ENCODE results near the gene CFAP61.
"Not testable (repeated sequence)": the region's sequence is repeated elsewhere in the genome, so short reads cannot be mapped to it uniquely, and the experiment has no call there.

DNA sequence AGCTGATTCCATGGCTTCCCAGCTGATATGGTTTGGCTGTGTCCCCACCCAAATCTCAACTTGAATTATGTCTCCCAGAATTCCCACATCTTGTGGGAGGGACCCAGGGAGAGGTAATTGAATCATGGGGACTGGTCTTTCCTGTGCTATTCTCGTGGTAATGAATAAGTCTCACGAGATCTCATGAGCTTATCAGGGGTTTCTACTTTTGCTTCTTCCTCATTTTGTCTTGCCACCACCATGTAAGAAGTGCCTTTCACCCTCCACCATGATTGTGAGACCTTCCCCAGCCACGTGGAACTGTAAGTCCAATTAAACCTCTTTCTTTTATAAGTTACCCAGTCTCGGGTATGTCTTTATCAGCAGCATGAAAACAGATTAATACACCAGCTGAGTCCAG lies 165.8 kb downstream of the CFAP61 start:
- TF ChIP-seq, protein P1, sequence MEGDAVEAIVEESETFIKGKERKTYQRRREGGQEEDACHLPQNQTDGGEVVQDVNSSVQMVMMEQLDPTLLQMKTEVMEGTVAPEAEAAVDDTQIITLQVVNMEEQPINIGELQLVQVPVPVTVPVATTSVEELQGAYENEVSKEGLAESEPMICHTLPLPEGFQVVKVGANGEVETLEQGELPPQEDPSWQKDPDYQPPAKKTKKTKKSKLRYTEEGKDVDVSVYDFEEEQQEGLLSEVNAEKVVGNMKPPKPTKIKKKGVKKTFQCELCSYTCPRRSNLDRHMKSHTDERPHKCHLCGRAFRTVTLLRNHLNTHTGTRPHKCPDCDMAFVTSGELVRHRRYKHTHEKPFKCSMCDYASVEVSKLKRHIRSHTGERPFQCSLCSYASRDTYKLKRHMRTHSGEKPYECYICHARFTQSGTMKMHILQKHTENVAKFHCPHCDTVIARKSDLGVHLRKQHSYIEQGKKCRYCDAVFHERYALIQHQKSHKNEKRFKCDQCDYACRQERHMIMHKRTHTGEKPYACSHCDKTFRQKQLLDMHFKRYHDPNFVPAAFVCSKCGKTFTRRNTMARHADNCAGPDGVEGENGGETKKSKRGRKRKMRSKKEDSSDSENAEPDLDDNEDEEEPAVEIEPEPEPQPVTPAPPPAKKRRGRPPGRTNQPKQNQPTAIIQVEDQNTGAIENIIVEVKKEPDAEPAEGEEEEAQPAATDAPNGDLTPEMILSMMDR (IDR thresholded peaks at IDR 0.05), result not testable (repeated sequence)
- TF ChIP-seq POLR2AphosphoS5 (IDR thresholded peaks at IDR 0.05), result not testable (repeated sequence)
